HG03039 (cell line): ENCODE data around the gene CEPT1.
"Not testable (repeated sequence)": the region's sequence is repeated elsewhere in the genome, so short reads cannot be mapped to it uniquely, and the experiment has no call there.

Source experiments
- ATAC-seq: cut with Tn5 transposase; IDR thresholded peaks from one replicate; pipeline ENCODE4 v1.9.1; 2021; ENCODE audit warnings: mild to moderate bottlenecking, moderate library complexity; ENCODE audit not compliant: unreplicated experiment

CEPT1 gene

GRCh38 chr1:111139956-111140679 is at the start of gene CEPT1, which contains the start of gene DRAM2:
CEPT1 (plus strand) TSS chr1:111140223; CDS start chr1:111147715, 7,492 bp downstream.
DRAM2 (minus strand) TSS chr1:111140093; CDS start chr1:111131554, 8,539 bp downstream.
- peak; percentile 49 for ATAC-seq

- ATAC-seq, result not testable (repeated sequence)
These were observed 44.6 kb upstream of the CEPT1 start for GRCh38 chr1:111095421-111095820.

- ATAC-seq, result no peak
These were observed 42.5 kb upstream of the CEPT1 start for GRCh38 chr1:111097356-111098099.

GRCh38 chr1:111099289-111099688 is 40.7 kb upstream of the CEPT1 start:
- ATAC-seq, result no peak

GRCh38 chr1:111101854-111102642 is 38.0 kb upstream of the CEPT1 start:
- ATAC-seq, result no peak

- ATAC-seq, result no peak
These were observed 35.0 kb upstream of the CEPT1 start for GRCh38 chr1:111104981-111105380.

GRCh38 chr1:111110197-111110899 is 29.7 kb upstream of the CEPT1 start:
- ATAC-seq, result no peak

- ATAC-seq, result no peak
These were observed 23.5 kb upstream of the CEPT1 start for GRCh38 chr1:111116496-111116895.

GRCh38 chr1:111126354-111126753 is 13.7 kb upstream of the CEPT1 start:
- ATAC-seq, result no peak

GRCh38 chr1:111127923-111128643 is 11.9 kb upstream of the CEPT1 start:
- peak; percentile 78 for ATAC-seq

GRCh38 chr1:111129376-111129775 is 10.6 kb upstream of the CEPT1 start:
- no peak for ATAC-seq

- no peak for ATAC-seq
These were observed 8.3 kb upstream of the CEPT1 start for GRCh38 chr1:111131693-111132092.

GRCh38 chr1:111133866-111134265 is 6.2 kb upstream of the CEPT1 start:
- ATAC-seq, result no peak

- peak; percentile 35 for ATAC-seq
These were observed 583 bp upstream of the CEPT1 start for GRCh38 chr1:111139324-111139955.

- no peak for ATAC-seq
These were observed 601 bp downstream of the CEPT1 start for GRCh38 chr1:111140680-111140967.

- ATAC-seq, result no peak
These were observed 1.5 kb downstream of the CEPT1 start for GRCh38 chr1:111141245-111142220.

- ATAC-seq, result no peak
These were observed 2.4 kb downstream of the CEPT1 start for GRCh38 chr1:111142356-111142975.

GRCh38 chr1:111145542-111145941 is 5.5 kb downstream of the CEPT1 start:
- no peak for ATAC-seq
